Suppressor macrophage treated with lipopolysaccharide for 1 hour (primary cell): Measurements from ENCODE around the gene NR6A1.
"Not testable (repeated sequence)": the region's sequence is repeated elsewhere in the genome, so short reads cannot be mapped to it uniquely, and the experiment has no call there.

Experiments
- DNase-seq, 3 donors: peaks; one replicate each; pipeline ENCODE4 v3.0.0-alpha.2; 2020 to 2022

The NR6A1 gene

GRCh38 chr9:124652615-124653393 is 118.3 kb downstream of the NR6A1 start:
- DNase-seq, result no peak

GRCh38 chr9:124652203-124652602 is 118.9 kb downstream of the NR6A1 start:
- DNase-seq, result no peak

GRCh38 chr9:124645274-124645673 is 125.8 kb downstream of the NR6A1 start:
- DNase-seq, result no peak

- DNase-seq, result no peak
Observed at GRCh38 chr9:124639637-124640036, 131.5 kb downstream of the NR6A1 start.

GRCh38 chr9:124635285-124635684 is 135.8 kb downstream of the NR6A1 start:
- DNase-seq, result no peak

- no peak for DNase-seq
Observed at GRCh38 chr9:124632077-124632621, 139.0 kb downstream of the NR6A1 start.

- DNase-seq, result no peak
Observed at GRCh38 chr9:124631326-124631725, 139.8 kb downstream of the NR6A1 start.

- peak; percentile 4 to 28 (median 24) for DNase-seq
Observed at GRCh38 chr9:124629600-124629999, 141.5 kb downstream of the NR6A1 start.

- DNase-seq, result no peak
Observed at GRCh38 chr9:124628741-124629140, 142.4 kb downstream of the NR6A1 start.

GRCh38 chr9:124626276-124626675 is 144.8 kb downstream of the NR6A1 start:
- no peak for DNase-seq

- no peak for DNase-seq
Observed at GRCh38 chr9:124625087-124625486, 146.0 kb downstream of the NR6A1 start.

- no peak for DNase-seq
Observed at GRCh38 chr9:124624735-124624992, 146.4 kb downstream of the NR6A1 start.

GRCh38 chr9:124623966-124624734 is 147.0 kb downstream of the NR6A1 start:
- DNase-seq, result no peak

GRCh38 chr9:124622882-124623281 is 148.2 kb downstream of the NR6A1 start:
- DNase-seq, result no peak

- DNase-seq, result no peak
Observed at GRCh38 chr9:124621371-124622328, 149.5 kb downstream of the NR6A1 start.

- no peak for DNase-seq
Observed at GRCh38 chr9:124618476-124618875, 152.6 kb downstream of the NR6A1 start.

- DNase-seq, result peak; percentile 72 to 88 (median 85)
Observed at GRCh38 chr9:124617477-124618141, 153.5 kb downstream of the NR6A1 start.

- DNase-seq, result no peak
Observed at GRCh38 chr9:124616961-124617360, 154.2 kb downstream of the NR6A1 start.

- not testable (repeated sequence) for DNase-seq
Observed at GRCh38 chr9:124615840-124616239, 155.3 kb downstream of the NR6A1 start.

GRCh38 chr9:124615100-124615742 is 155.9 kb downstream of the NR6A1 start:
- no peak for DNase-seq

- peak; percentile 25 to 31 (median 27) for DNase-seq
Observed at GRCh38 chr9:124613849-124614248, 157.3 kb downstream of the NR6A1 start.

GRCh38 chr9:124611106-124611505 is 160.0 kb downstream of the NR6A1 start:
- DNase-seq, result no peak
